H1 (cell line): Measurements from ENCODE around the gene PIP5K1C. TPM values are rescaled to one million over a fixed set of nuclear protein-coding genes. Genes with fewer than 3 reads are reported as not detected.
A peak's percentile ranks its signal among the peaks of the same experiment; 100 is the strongest.

Source experiments
- CTCF ChIA-PET: fragments of 300-600 bp; sonication (Branson Sonifier 250); formaldehyde crosslinking; loops from one replicate; lab custom pipeline; 2021; ENCODE audit not compliant: partially characterized antibody; lab: Charles Lee
- POLR2A ChIA-PET: fragments of 300-600 bp; sonication (Branson Sonifier 250); formaldehyde crosslinking; loops from one replicate; lab custom pipeline; 2021; ENCODE audit warnings: inconsistent platforms; ENCODE audit not compliant: partially characterized antibody; lab: Charles Lee
- DNase-seq, 2 experiments: peaks; one replicate each; pipeline versions ENCODE4 v3.0.0 to v3.0.0-alpha.2; 2010 to 2022; ENCODE audit warnings: low spot score in 2 of 2, low read depth in 1 of 2, mixed read lengths in 1 of 2
- FAIRE-seq: peaks from 2 replicates; lab custom pipeline; 2011; peaks lifted over from hg19 to GRCh38; lab: Jason Lieb, UNC
- H2AFZ ChIP-seq: 2 replicates; pipeline ENCODE4 v1.8.1; 2012; ENCODE audit warnings: low read length, inconsistent platforms
- H2AK5ac ChIP-seq: 2 replicates; pipeline ENCODE4 v1.6.1; 2013; ENCODE audit warnings: low read depth, low read length
- H2BK120ac ChIP-seq: replicated peaks from 2 replicates; pipeline ENCODE3; 2013; ENCODE audit warnings: low read depth, low read length, inconsistent platforms
- H2BK12ac ChIP-seq: 2 replicates; pipeline ENCODE4 v1.6.1; 2013; ENCODE audit warnings: low read depth, low read length
- H2BK15ac ChIP-seq: 2 replicates; pipeline ENCODE4 v1.6.1; 2013; ENCODE audit warnings: low read length
- H2BK20ac ChIP-seq: 2 replicates; pipeline ENCODE4 v1.6.1; 2013; ENCODE audit warnings: low read length
- H2BK5ac ChIP-seq: 2 replicates; pipeline ENCODE4 v1.6.1; 2013; ENCODE audit warnings: low read depth, low read length
- H3K14ac ChIP-seq: 2 replicates; pipeline ENCODE4 v1.6.1; 2013; ENCODE audit warnings: inconsistent platforms; ENCODE audit not compliant: insufficient read length
- H3K18ac ChIP-seq: 2 replicates; pipeline ENCODE4 v1.6.1; 2013; ENCODE audit warnings: low read length; ENCODE audit errors: extremely low read depth
- H3K23ac ChIP-seq: 2 replicates; pipeline ENCODE4 v1.6.1; 2013; ENCODE audit warnings: inconsistent platforms; ENCODE audit not compliant: insufficient read length
- H3K23me2 ChIP-seq: 2 replicates; pipeline ENCODE4 v1.6.1; 2013; ENCODE audit warnings: low read depth, low read length
- H3K27ac ChIP-seq: 2 replicates; pipeline ENCODE4 v1.6.1; 2011; ENCODE audit warnings: low read depth, low read length, inconsistent platforms
- H3K27me3 ChIP-seq, 4 experiments: replicated peaks in 1 of 4; 1 replicate in 1 of 4; 2 replicates in 3 of 4; pipeline versions ENCODE4 v1.6.1 to v1.8.1; 2011 to 2013; ENCODE audit warnings: low read length in 3 of 4, mild to moderate bottlenecking in 3 of 4, inconsistent platforms in 2 of 4, mixed read lengths in 2 of 4, moderate library complexity in 1 of 4; ENCODE audit not compliant: control insufficient read depth in 3 of 4, insufficient read depth in 3 of 4; ENCODE audit errors: extremely low read depth in 1 of 4
- H3K36me3 ChIP-seq, 4 experiments: 2 replicates each; pipeline versions ENCODE4 v1.6.1 to v1.8.1; 2011 to 2013; ENCODE audit warnings: mild to moderate bottlenecking in 4 of 4, low read length in 3 of 4, moderate library complexity in 2 of 4, control low read depth in 1 of 4, inconsistent platforms in 1 of 4; ENCODE audit not compliant: insufficient read depth in 4 of 4, control insufficient read depth in 2 of 4
- H3K4ac ChIP-seq: replicated peaks from 2 replicates; pipeline ENCODE3; 2013; ENCODE audit warnings: low read length, low read depth, mixed read lengths, inconsistent platforms; ENCODE audit not compliant: insufficient read length
- H3K4me1 ChIP-seq, 4 experiments: replicated peaks in 1 of 4; 1 replicate in 1 of 4; 2 replicates in 3 of 4; pipeline versions ENCODE4 v1.6.1 to v1.8.1; 2011 to 2013; ENCODE audit warnings: low read length in 3 of 4, inconsistent platforms in 2 of 4, mixed read lengths in 1 of 4; ENCODE audit not compliant: insufficient read depth in 4 of 4, control insufficient read depth in 3 of 4
- H3K4me2 ChIP-seq, 2 experiments: 2 replicates each; pipeline versions ENCODE4 v1.6.1 to v1.8.1; 2011 to 2013; ENCODE audit warnings: low read depth in 2 of 2, low read length in 2 of 2, control low read depth in 1 of 2, inconsistent platforms in 1 of 2, mild to moderate bottlenecking in 1 of 2; ENCODE audit not compliant: insufficient read depth in 1 of 2
- H3K4me3 ChIP-seq, 4 experiments: fragments of 200-600, 300-600 bp in 1 of 4; sonication (generic), shearing (Covaris generic), sonication (Bioruptor Twin) in 1 of 4; 2 replicates each; pipeline versions ENCODE4 v1.5.1 to v1.8.1; 2011 to 2016; ENCODE audit warnings: low read length in 4 of 4, low read depth in 3 of 4, control low read depth in 2 of 4, inconsistent platforms in 2 of 4, mild to moderate bottlenecking in 2 of 4, mixed read lengths in 1 of 4, moderate library complexity in 1 of 4; ENCODE audit not compliant: insufficient read depth in 2 of 4; ENCODE audit errors: extremely low read depth in 1 of 4
- H3K56ac ChIP-seq: replicated peaks from 2 replicates; pipeline ENCODE3; 2013; ENCODE audit warnings: low read depth, mild to moderate bottlenecking, mixed read lengths, low read length, inconsistent platforms; ENCODE audit not compliant: insufficient read length
- H3K79me1 ChIP-seq: 2 replicates; pipeline ENCODE4 v1.6.1; 2013; ENCODE audit warnings: low read depth, low read length, control low read depth
- H3K79me2 ChIP-seq, 2 experiments: 2 replicates each; pipeline versions ENCODE4 v1.6.1 to v1.8.1; 2012 to 2013; ENCODE audit warnings: low read length in 2 of 2, mild to moderate bottlenecking in 2 of 2, inconsistent platforms in 1 of 2; ENCODE audit not compliant: insufficient read depth in 2 of 2, control insufficient read depth in 1 of 2
- H3K9ac ChIP-seq, 4 experiments: replicated peaks in 1 of 4; 1 replicate in 1 of 4; 2 replicates in 3 of 4; pipeline versions ENCODE4 v1.6.1 to v1.8.1; 2011 to 2013; ENCODE audit warnings: low read depth in 3 of 4, low read length in 3 of 4, control low read depth in 2 of 4, mild to moderate bottlenecking in 2 of 4, moderate library complexity in 2 of 4, inconsistent platforms in 1 of 4; ENCODE audit errors: extremely low read depth in 1 of 4
- H3K9me3 ChIP-seq, 2 experiments: 2 replicates each; pipeline versions ENCODE4 v1.6.1 to v1.8.1; 2012 to 2013; ENCODE audit warnings: mild to moderate bottlenecking in 2 of 2, moderate library complexity in 2 of 2, control low read depth in 1 of 2, inconsistent platforms in 1 of 2, low read depth in 1 of 2, low read length in 1 of 2, mixed read lengths in 1 of 2; ENCODE audit not compliant: insufficient read depth in 2 of 2
- H4K20me1 ChIP-seq, 2 experiments: replicated peaks in 1 of 2; 2 replicates each; pipeline versions ENCODE3 to v1.8.1; 2011 to 2013; ENCODE audit warnings: inconsistent platforms in 2 of 2, low read length in 2 of 2, mild to moderate bottlenecking in 1 of 2; ENCODE audit not compliant: insufficient read depth in 2 of 2, control insufficient read depth in 1 of 2
- H4K5ac ChIP-seq: 2 replicates; pipeline ENCODE4 v1.6.1; 2013; ENCODE audit warnings: low read length, low read depth, mixed read lengths, inconsistent platforms; ENCODE audit not compliant: insufficient read length
- H4K8ac ChIP-seq: 2 replicates; pipeline ENCODE4 v1.8.0; 2013; ENCODE audit warnings: mild to moderate bottlenecking, moderate library complexity, low read length, inconsistent platforms; ENCODE audit not compliant: insufficient read depth; ENCODE audit errors: extremely low read depth
- H4K91ac ChIP-seq: replicated peaks from 2 replicates; pipeline ENCODE3; 2013; ENCODE audit warnings: low read length, mixed read lengths, inconsistent platforms; ENCODE audit not compliant: insufficient read length
- EP300 ChIP-seq, 2 experiments: IDR thresholded peaks; 1 replicate in 1 of 2; 2 replicates in 1 of 2; pipeline ENCODE4 v1.6.1; 2011 to 2012; ENCODE audit warnings: low read depth in 2 of 2, low read length in 2 of 2, mild to moderate bottlenecking in 2 of 2, borderline replicate concordance in 1 of 2, inconsistent platforms in 1 of 2, moderate library complexity in 1 of 2
- GABPA ChIP-seq: IDR thresholded peaks from 2 replicates; pipeline ENCODE4 v1.6.1; 2011; ENCODE audit warnings: mild to moderate bottlenecking, low read length, moderate library complexity, borderline replicate concordance; ENCODE audit not compliant: insufficient read depth
- JUN ChIP-seq: IDR thresholded peaks from 2 replicates; pipeline ENCODE4 v1.6.1; 2011; ENCODE audit warnings: low read depth, mild to moderate bottlenecking, improper control_type of control experiment, low read length
- KDM4A ChIP-seq: IDR thresholded peaks from one replicate; pipeline ENCODE4 v1.7.1; 2012; ENCODE audit warnings: low read depth, mild to moderate bottlenecking, moderate library complexity, low read length, inconsistent platforms; ENCODE audit not compliant: severe bottlenecking
- MAFK ChIP-seq: IDR thresholded peaks from 2 replicates; pipeline ENCODE4 v1.6.1; 2012; ENCODE audit warnings: low read depth, mild to moderate bottlenecking, improper control_type of control experiment, low read length
- RNF2 ChIP-seq: fragments of 200-900, 300-1000 bp; sonication (generic); IDR thresholded peaks from 2 replicates; pipeline ENCODE4 v1.7.1; 2016; ENCODE audit warnings: borderline replicate concordance, low read depth, mild to moderate bottlenecking, antibody characterized with exemption, low read length; ENCODE audit not compliant: poor library complexity, severe bottlenecking; ENCODE audit errors: missing control alignments
- SIX5 ChIP-seq: IDR thresholded peaks from 2 replicates; pipeline ENCODE4 v1.6.1; 2011; ENCODE audit warnings: mild to moderate bottlenecking, low read depth, low read length
- WGBS, 2 experiments: shearing (Covaris generic) in 1 of 2; methylation state at CpG; one replicate each; pipeline versions ENCODE4 v1.1.6 to v1.1.7; 2013 to 2015; ENCODE audit warnings: low lambda C conversion rate in 2 of 2, mixed read lengths in 2 of 2, inconsistent platforms in 1 of 2, low coverage in 1 of 2, missing lambda C conversion rate in 1 of 2; ENCODE audit not compliant: insufficient replicate concordance in 2 of 2, insufficient coverage in 1 of 2, insufficient read length in 1 of 2; ENCODE audit errors: extremely low coverage in 1 of 2, missing lambda C conversion rate in 1 of 2; 5-methylcytosine and 5-hydroxymethylcytosine counted together
- polyA plus RNA-seq, 7 experiments: library from polyadenylated mRNA; depleted of rRNA in 3 of 7; stranded (reverse) in 5 of 7; unstranded in 2 of 7; fragments of >200 nt in 5 of 7; fragments of 200-250 nt in 2 of 7; gene quantifications; 1 replicate in 5 of 7; 2 replicates in 1 of 7; 4 replicates in 1 of 7; pipeline versions ENCODE4 v1.2.1 to v1.2.3, GENCODE V29; 2011 to 2013; ENCODE audit warnings: missing spikeins in 2 of 7, mixed read lengths in 2 of 7
- total RNA-seq: library from RNA; stranded (reverse); fragmentation: NEBNext Ultra II Directional; extraction: Animal tissue kit (Norgen Biotek cat#: 25700); gene quantifications from 2 replicates; pipeline ENCODE4 v1.2.1, GENCODE V29; 2021
- TF ChIP-seq, protein P1 (sequence below): IDR thresholded peaks from 2 replicates; pipeline ENCODE4 v1.6.1; 2011; ENCODE audit warnings: low read length, improper control_type of control experiment

PIP5K1C gene
- total and polyA plus RNA-seq, 2 of the 8 experiments (the other 6 are each of a cell fraction or from before 2014, with no cell fraction given) = 10.6 to 32.9 TPM

DNA sequence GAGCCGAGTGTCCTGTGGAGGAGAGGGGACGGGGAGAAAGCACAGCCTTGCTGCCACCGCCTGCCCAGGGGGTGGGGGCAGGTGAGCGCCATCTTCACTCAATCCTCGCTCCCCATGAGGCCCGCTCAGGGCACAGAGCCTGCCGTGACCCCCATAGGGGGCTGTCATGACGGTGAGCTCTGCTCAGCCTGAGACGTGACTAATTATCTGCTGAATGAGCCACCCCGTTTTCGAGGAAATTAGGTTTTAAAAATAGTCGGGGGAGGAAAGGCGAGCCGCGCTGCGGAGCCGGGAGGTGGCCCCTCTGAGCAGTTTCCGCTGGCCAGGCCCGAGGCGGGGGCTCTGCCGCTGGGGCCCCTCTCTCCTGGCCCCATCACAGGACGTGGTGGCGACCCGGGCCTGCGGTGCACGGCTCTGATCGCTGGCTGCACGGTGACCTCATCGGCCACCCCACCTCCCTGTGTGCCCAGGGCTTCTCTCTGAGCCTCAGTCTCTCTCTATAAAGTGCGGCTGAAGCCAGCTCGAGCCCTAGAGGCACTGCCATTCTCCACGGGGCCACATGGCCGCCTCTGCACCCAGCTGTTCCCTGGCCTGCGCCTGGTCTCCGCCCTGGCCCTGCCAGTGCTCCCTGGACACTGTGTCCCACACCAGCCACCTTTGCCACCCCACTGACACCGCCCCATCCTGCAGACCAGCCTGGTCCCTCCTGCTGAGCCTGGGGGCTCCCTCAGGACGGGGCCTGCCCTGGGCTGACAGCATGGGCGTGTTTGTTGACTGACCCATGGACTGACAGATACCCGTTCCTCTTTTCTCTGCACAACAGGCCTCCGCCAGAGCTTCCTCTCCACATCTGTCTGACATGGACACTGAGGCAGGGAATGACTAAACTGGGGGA lies 28.3 kb downstream of the PIP5K1C start:
- Histone ChIP-seq H3K4me1 (peaks cover 0 to 21% (median 10%) of the 10 kb centered on the region in 4 experiments; a peak in 5 of 7 replicates), H2BK120ac (no peak overlapping the region), H3K23ac (no peak overlapping the region), H3K9me3 (no peaks in the 10 kb centered on the region), H3K79me1 (peaks cover 15% of the 10 kb centered on the region; the same call in 1 of the 2 replicates), H4K20me1 (peaks cover 8 to 32% of the 10 kb centered on the region in 2 experiments), H3K27ac (no peak overlapping the region), H3K14ac (no peak overlapping the region), H2BK5ac (peak overlapping the region; percentile 84; the same call in 1 of the 2 replicates), H2BK20ac (no peak overlapping the region), H3K36me3 (no peaks in the 10 kb centered on the region), H2AK5ac (peak overlapping the region; percentile 90; the same call in 1 of the 2 replicates), H3K23me2 (no peaks in the 10 kb centered on the region), H3K79me2 (peaks cover 0 to 3% of the 10 kb centered on the region in 2 experiments; a peak in 1 of 4 replicates), H3K18ac (peak overlapping the region; percentile 32; the same call in 1 of the 2 replicates), H2BK15ac (peak overlapping the region; percentile 5; the same call in 1 of the 2 replicates), H3K4ac (no peak overlapping the region), H4K5ac (no peak overlapping the region), H3K4me3 (no peak overlapping the region), H3K56ac (no peak overlapping the region), H3K27me3 (no peaks in the 10 kb centered on the region), H3K9ac (peak overlapping the region in 1 of 4 experiments; percentile 12; a peak in 1 of 7 replicates), H4K8ac (peak overlapping the region; percentile 75; the same call in 1 of the 2 replicates), H2BK12ac (0 out of 2 replicates have a peak overlapping the region, but pooled peaks have one; percentile 33), H4K91ac (peak overlapping the region; percentile 69), H2AFZ (no peak overlapping the region), H3K4me2 (no peak overlapping the region)
- ChIA-PET CTCF (interaction anchor here (1.1 to 3.5 kb wide), 10 partner anchors 10 to 60 kb away, joined by 3 to 13 read pairs (median 4); partner anchors contain the start of gene TJP3), POLR2A (interaction anchor here (0.5 to 1.8 kb wide), 5 partner anchors 16 to 228 kb away, joined by 3 to 6 read pairs (median 4); no protein-coding TSS in a partner anchor)
- DNase-seq (no peak), FAIRE-seq (no peak)
- 87% methylated on average over 32 of the region's 40 CpGs; no CpG with 5 or more reads in 1 of the 2 experiments for WGBS, 2 experiments
- TF ChIP-seq RNF2 (no peak), EP300 (IDR thresholded peaks at IDR 0.05; ENCODE audit: borderline replicate concordance in 1 of 2, low read depth in 2 of 2, low read length in 2 of 2) (no peak), GABPA (no peak), MAFK (no peak), KDM4A (no peak), SIX5 (no peak), JUN (no peak)
- TF ChIP-seq, protein P1, sequence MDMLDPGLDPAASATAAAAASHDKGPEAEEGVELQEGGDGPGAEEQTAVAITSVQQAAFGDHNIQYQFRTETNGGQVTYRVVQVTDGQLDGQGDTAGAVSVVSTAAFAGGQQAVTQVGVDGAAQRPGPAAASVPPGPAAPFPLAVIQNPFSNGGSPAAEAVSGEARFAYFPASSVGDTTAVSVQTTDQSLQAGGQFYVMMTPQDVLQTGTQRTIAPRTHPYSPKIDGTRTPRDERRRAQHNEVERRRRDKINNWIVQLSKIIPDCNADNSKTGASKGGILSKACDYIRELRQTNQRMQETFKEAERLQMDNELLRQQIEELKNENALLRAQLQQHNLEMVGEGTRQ = no peak
